ENCODE data around the gene MTMR4.
A peak's percentile ranks its signal among the peaks of the same experiment; 100 is the strongest.
"Not testable (repeated sequence)": the region's sequence is repeated elsewhere in the genome, so short reads cannot be mapped to it uniquely, and the experiment has no call there.

The MTMR4 gene

DNA sequence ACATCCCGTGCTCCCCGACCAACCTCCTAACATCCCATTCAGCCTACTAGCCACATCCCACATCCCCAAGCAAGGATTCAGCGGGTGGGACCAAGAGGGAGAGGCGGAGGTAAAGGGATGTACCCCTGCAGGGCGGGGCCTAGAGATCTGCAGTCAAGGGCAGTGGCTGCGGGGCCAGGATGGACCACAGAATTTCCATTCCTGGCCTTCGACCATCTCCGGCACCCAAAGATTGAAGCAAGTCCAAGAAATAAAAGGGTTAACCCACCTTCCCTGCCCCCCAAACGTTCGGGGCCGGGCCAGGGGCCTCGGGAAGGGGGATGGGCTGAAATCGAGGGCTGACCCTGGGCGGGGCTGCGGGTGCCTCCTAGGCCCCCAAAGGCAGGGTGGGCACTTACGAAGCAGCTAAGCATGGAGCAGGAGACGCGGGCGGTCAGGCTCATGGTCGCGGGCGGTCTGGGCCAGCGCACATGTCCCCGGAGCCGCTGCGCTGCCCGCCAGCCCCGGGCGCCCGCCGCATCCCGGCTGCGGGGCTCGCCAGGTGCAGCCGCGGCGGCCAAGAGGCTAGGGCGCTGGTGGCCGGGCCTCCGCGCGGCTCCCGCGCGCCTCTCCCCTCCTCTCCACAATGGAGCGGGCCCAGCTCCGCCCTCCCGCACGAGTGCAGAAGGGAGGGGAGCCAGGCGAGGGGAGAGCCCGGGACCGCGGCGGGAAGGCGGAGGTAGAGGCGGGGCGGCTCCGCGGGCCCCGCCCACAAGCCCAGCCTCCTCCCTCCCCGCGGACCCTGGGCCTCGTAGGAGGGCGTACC lies at the start of gene MTMR4:
TSS of gene MTMR4 (minus strand) at position 674 of the 805 bp plus-strand sequence. CDS start at position 443, 231 bp downstream.
- DNase-seq (ENCODE audit: low spot score) = peak; percentile 92
- in situ Hi-C loops (cut with MboI; ENCODE audit: low pct_unique_long_range_greater_than_20kb, low sequenced_read_pairs, unreplicated experiment) = no loop called here
- TF ChIP-seq, protein P1, sequence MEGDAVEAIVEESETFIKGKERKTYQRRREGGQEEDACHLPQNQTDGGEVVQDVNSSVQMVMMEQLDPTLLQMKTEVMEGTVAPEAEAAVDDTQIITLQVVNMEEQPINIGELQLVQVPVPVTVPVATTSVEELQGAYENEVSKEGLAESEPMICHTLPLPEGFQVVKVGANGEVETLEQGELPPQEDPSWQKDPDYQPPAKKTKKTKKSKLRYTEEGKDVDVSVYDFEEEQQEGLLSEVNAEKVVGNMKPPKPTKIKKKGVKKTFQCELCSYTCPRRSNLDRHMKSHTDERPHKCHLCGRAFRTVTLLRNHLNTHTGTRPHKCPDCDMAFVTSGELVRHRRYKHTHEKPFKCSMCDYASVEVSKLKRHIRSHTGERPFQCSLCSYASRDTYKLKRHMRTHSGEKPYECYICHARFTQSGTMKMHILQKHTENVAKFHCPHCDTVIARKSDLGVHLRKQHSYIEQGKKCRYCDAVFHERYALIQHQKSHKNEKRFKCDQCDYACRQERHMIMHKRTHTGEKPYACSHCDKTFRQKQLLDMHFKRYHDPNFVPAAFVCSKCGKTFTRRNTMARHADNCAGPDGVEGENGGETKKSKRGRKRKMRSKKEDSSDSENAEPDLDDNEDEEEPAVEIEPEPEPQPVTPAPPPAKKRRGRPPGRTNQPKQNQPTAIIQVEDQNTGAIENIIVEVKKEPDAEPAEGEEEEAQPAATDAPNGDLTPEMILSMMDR (IDR thresholded peaks at IDR 0.05; ENCODE audit: extremely low read depth, insufficient read depth, missing control alignments) = no peak

DNA sequence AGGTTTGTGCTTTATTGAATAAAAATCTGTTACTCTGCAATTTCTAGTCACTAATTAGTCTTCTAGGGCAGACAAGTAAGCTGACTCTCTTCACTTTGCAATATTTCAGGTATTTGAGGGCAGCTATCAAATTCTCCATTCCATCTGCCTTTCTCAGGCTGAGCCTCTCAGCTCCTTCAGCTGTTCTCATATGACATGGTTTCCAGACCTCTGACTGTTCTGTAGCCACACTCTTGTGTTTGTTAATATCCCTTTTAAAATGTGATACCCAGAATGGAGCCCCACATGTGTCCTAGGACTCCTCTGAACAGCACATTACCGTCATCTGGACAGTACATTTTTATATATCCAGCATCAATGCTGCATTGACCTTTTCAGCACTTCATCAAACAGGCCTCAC lies 46.1 kb upstream of the MTMR4 start:
- TF ChIP-seq, protein P1 (IDR thresholded peaks at IDR 0.05; ENCODE audit: extremely low read depth, insufficient read depth, missing control alignments) = no peak
- no peak for DNase-seq (ENCODE audit: low spot score)
- in situ Hi-C loops (cut with MboI; ENCODE audit: low pct_unique_long_range_greater_than_20kb, low sequenced_read_pairs, unreplicated experiment) = no loop called here

DNA sequence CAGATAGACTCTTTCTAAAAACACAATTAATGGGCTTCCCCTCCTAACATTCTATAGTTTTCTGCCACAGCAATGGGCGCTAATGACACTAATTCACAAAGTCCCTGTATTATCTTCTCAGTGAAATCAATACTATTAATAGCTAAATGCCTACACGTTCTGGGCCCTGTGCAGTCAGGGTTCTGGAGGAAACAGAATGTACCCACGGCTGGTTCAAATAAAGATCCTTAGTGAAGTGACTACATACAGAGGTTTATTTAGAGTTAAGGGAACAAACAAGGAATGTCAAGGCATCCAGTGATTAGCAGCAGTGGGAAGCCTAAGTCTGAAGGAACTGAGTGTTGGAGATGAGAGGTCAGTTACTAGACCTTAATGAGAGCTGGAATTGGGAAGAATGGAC lies 43.5 kb upstream of the MTMR4 start:
- TF ChIP-seq, protein P1 (IDR thresholded peaks at IDR 0.05; ENCODE audit: extremely low read depth, insufficient read depth, missing control alignments) = no peak
- in situ Hi-C loops (cut with MboI; ENCODE audit: low pct_unique_long_range_greater_than_20kb, low sequenced_read_pairs, unreplicated experiment) = no loop called here

DNA sequence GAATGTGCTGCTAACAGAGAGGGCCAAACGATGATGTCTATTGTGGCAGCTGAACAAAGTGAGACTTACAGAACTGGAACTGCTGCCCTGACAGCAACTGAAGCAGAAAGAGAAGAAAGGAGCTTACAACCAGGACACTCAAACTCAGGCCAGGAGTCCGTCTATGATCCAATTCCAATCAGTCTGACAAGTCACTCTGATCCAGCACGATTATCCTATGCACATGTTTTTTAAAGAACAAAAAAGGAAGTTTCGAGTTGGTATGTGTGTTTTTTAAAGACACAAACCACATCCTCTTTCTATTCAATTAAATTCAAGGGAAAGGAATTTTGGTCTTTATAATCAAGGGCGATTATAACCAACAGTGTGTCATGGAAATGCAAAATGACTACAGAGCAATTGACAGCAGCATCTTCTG lies 42.4 kb upstream of the MTMR4 start:
- DNase-seq (ENCODE audit: low spot score) = peak; percentile 30
- TF ChIP-seq, protein P1 (IDR thresholded peaks at IDR 0.05; ENCODE audit: extremely low read depth, insufficient read depth, missing control alignments) = no peak

More for the DNA sequence above, 43.5 kb upstream of the MTMR4 start:
- no peak for DNase-seq (ENCODE audit: low spot score)

DNA sequence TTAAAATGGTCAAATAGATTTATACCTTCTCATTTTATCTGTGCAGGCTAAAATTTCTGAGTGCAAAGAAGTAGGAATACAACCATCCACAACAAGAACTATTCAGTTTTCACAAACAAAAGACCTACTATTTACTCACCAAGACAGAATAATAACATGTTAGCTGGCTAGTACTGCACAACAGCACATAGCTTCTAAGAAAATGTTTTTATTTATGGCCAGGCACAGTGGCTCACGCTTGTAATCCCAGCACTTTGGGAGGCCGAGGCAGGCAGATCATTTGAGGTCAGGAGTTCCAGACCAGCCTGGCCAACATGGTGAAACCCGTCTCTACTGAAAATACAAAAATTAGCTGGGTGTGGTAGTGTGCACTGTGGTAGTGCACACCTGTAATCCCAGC lies 40.7 kb upstream of the MTMR4 start:
- DNase-seq (ENCODE audit: low spot score); in situ Hi-C loops (cut with MboI; ENCODE audit: low pct_unique_long_range_greater_than_20kb, low sequenced_read_pairs, unreplicated experiment): not testable (repeated sequence)

More for the DNA sequence above, 42.4 kb upstream of the MTMR4 start:
- in situ Hi-C loops (cut with MboI; ENCODE audit: low pct_unique_long_range_greater_than_20kb, low sequenced_read_pairs, unreplicated experiment) = no loop called here

DNA sequence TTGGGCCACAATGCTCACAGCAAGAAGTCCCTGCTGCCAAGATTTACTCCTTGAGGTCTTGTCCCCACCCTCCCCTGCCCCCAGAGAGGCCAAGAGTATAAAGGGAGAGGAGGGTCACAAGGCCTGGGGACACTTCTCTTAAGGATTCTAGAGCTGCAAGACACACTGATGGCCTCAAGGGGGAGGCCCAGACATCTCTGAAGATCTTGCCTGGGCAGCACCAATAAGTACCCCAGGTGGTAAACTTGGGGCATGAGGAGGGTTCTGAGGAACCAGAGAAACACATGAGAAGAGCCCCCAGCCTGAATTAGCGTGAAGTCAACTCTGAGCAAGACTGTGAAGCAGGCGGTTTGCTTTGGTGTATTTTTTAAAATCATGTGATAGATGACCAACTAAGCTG lies 26.8 kb upstream of the MTMR4 start:
- in situ Hi-C loops (cut with MboI; ENCODE audit: low pct_unique_long_range_greater_than_20kb, low sequenced_read_pairs, unreplicated experiment) = no loop called here
- DNase-seq (ENCODE audit: low spot score) = peak; percentile 54
- TF ChIP-seq, protein P1 (IDR thresholded peaks at IDR 0.05; ENCODE audit: extremely low read depth, insufficient read depth, missing control alignments) = peak; percentile 58

DNA sequence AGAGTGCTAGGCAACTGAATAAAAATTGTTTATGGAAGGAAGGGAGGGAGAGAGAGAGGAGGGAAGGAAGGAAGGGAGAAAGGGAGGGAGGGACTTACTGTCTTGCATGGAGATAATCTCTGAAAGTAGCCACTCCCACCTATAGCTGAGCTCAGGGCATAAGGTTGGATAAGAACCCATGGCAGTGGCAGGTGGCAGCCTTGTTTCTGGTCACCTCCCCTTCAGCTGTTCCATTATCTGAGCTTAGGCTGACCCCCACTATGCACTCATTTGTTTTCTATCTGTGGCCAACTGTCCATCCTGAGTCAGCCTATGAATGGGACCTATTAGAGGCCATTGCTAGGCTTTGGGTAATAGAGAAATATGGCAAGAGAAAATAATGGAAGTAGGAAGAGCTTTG lies 25.3 kb upstream of the MTMR4 start:
- DNase-seq (ENCODE audit: low spot score) = no peak
- TF ChIP-seq, protein P1 (IDR thresholded peaks at IDR 0.05; ENCODE audit: extremely low read depth, insufficient read depth, missing control alignments) = no peak
- in situ Hi-C loops (cut with MboI; ENCODE audit: low pct_unique_long_range_greater_than_20kb, low sequenced_read_pairs, unreplicated experiment) = no loop called here
